ENCODE data around the gene RPL12. TPM values are rescaled to one million over a fixed set of nuclear protein-coding genes. Genes with fewer than 3 reads are reported as not detected.

The RPL12 gene
- total RNA-seq, 1 experiment from 2014 or later, result 1,648 TPM

- Histone ChIP-seq H3K4me2 (peak within 1 kb of the TSS; percentile 97), H4K20me1 (ENCODE audit: insufficient read depth) (no peaks in the 10 kb centered on the region), H2AFZ (peak within 1 kb of the TSS; percentile 93), H3K9me3 (ENCODE audit: insufficient read depth, low read depth) (no peaks in the 10 kb centered on the region), H3K4me1 (replicated peaks; ENCODE audit: insufficient read depth) (peaks cover 17% of the 10 kb centered on the region), H3K79me2 (ENCODE audit: low read depth) (peaks cover 52% of the 10 kb centered on the region), H3K9me2 (ENCODE audit: insufficient read depth) (no peaks in the 10 kb centered on the region), H3K4me3 (peak within 1 kb of the TSS; percentile 85), H3F3A (ENCODE audit: insufficient read depth, low read depth) (0 out of 2 replicates have a peak, but pooled peaks cover 3% of the 10 kb centered on the region), H3K27ac (peak within 1 kb of the TSS; percentile 42), H3K27me3 (ENCODE audit: insufficient read depth, low read depth) (no peaks in the 10 kb centered on the region), H3K36me3 (ENCODE audit: low read depth) (0 out of 2 replicates have a peak, but pooled peaks cover 4% of the 10 kb centered on the region)
- intact Hi-C loops (cut with micrococcal nuclease; ENCODE audit: unreplicated experiment), result loop anchor here (2.0 kb wide), 1 partner anchor 27 kb away; the partner anchor contains the start of genes LRSAM1 and RPL12
- ChIA-PET POLR2A (ENCODE audit: unreplicated experiment) (interaction anchor here (0.5 to 1.1 kb wide), 13 partner anchors 20 to 317 kb away, joined by 3 to 18 read pairs (median 4); partner anchors contain the start of genes LRSAM1, RPL12 and TTC16), CTCF (interaction anchor here (0.5 kb wide), 1 partner anchor 225 kb away, joined by 4 read pairs; no protein-coding TSS in a partner anchor)
- BruUV-seq (replicated peaks), result no TSS peak
- no peak for TF ChIP-seq EZH2 (IDR thresholded peaks at IDR 0.05; ENCODE audit: low read depth)
- no peak for TF ChIP-seq CTCF (conservative IDR thresholded peaks at IDR 0.05)
- DNase-seq, result peak; percentile 78 to 95
Observed at GRCh38 chr9:127423934-127424675, 27.1 kb downstream of the RPL12 start, which contains the start of gene ZNF79. ZNF79 (plus strand) TSS chr9:127424382; CDS start chr9:127424788, 406 bp downstream.

GRCh38 chr9:127423476-127423933 is 27.7 kb downstream of the RPL12 start:
- TF ChIP-seq EZH2 (IDR thresholded peaks at IDR 0.05; ENCODE audit: low read depth), result no peak
- TF ChIP-seq CTCF (conservative IDR thresholded peaks at IDR 0.05), result no peak
- Histone ChIP-seq H2AFZ (peak overlapping the region; percentile 93), H3F3A (ENCODE audit: insufficient read depth, low read depth) (0 out of 2 replicates have a peak, but pooled peaks cover 3% of the 10 kb centered on the region), H3K27ac (peak overlapping the region; percentile 42), H3K9me3 (ENCODE audit: insufficient read depth, low read depth) (no peaks in the 10 kb centered on the region), H3K4me2 (peak overlapping the region; percentile 97), H3K79me2 (ENCODE audit: low read depth) (peaks cover 52% of the 10 kb centered on the region), H4K20me1 (ENCODE audit: insufficient read depth) (no peaks in the 10 kb centered on the region), H3K36me3 (ENCODE audit: low read depth) (no peaks in the 10 kb centered on the region), H3K4me3 (peak overlapping the region; percentile 85), H3K27me3 (ENCODE audit: insufficient read depth, low read depth) (no peaks in the 10 kb centered on the region), H3K4me1 (replicated peaks; ENCODE audit: insufficient read depth) (peaks cover 17% of the 10 kb centered on the region), H3K9me2 (ENCODE audit: insufficient read depth) (no peaks in the 10 kb centered on the region)
- POLR2A ChIA-PET (ENCODE audit: unreplicated experiment), result interaction anchor here (0.6 to 1.1 kb wide), 4 partner anchors 28 to 219 kb away, joined by 3 to 7 read pairs (median 4); partner anchors contain the start of genes LRSAM1 and RPL12
- BruUV-seq (replicated peaks), result TSS peak; percentile 67
- CTCF ChIA-PET, result interaction anchor here (0.5 to 0.7 kb wide), 2 partner anchors 17 to 224 kb away, joined by 3 to 4 read pairs; no protein-coding TSS in a partner anchor
- intact Hi-C loops (cut with micrococcal nuclease; ENCODE audit: unreplicated experiment), result no loop called here
- DNase-seq, result no peak

- Histone ChIP-seq H3K4me3 (peak overlapping the region; percentile 85; the same call in 1 of the 2 replicates), H3K4me2 (peak overlapping the region; percentile 97), H4K20me1 (ENCODE audit: insufficient read depth) (no peaks in the 10 kb centered on the region), H2AFZ (no peak overlapping the region), H3K9me3 (ENCODE audit: insufficient read depth, low read depth) (no peaks in the 10 kb centered on the region), H3K4me1 (replicated peaks; ENCODE audit: insufficient read depth) (peaks cover 19% of the 10 kb centered on the region), H3K79me2 (ENCODE audit: low read depth) (peaks cover 50% of the 10 kb centered on the region), H3K27ac (no peak overlapping the region), H3K36me3 (ENCODE audit: low read depth) (no peaks in the 10 kb centered on the region), H3K9me2 (ENCODE audit: insufficient read depth) (no peaks in the 10 kb centered on the region), H3F3A (ENCODE audit: insufficient read depth, low read depth) (peaks cover 4% of the 10 kb centered on the region; the same call in 1 of the 2 replicates), H3K27me3 (ENCODE audit: insufficient read depth, low read depth) (no peaks in the 10 kb centered on the region)
- BruUV-seq (replicated peaks), result no TSS peak
- POLR2A ChIA-PET (ENCODE audit: unreplicated experiment), result interaction anchor here (1.1 kb wide), 1 partner anchor 218 kb away, joined by 4 read pairs; no protein-coding TSS in a partner anchor
- CTCF ChIA-PET, result interaction anchor here (0.7 kb wide), 1 partner anchor 16 kb away, joined by 3 read pairs; no protein-coding TSS in a partner anchor
- intact Hi-C loops (cut with micrococcal nuclease; ENCODE audit: unreplicated experiment), result no loop called here
- DNase-seq, result no peak
- TF ChIP-seq CTCF (conservative IDR thresholded peaks at IDR 0.05) (no peak), EZH2 (IDR thresholded peaks at IDR 0.05; ENCODE audit: low read depth) (no peak)
Observed at GRCh38 chr9:127422787-127423186, 28.4 kb downstream of the RPL12 start.
